Nephron (organoid): ENCODE measurements around the gene DNLZ.
"Not testable (repeated sequence)": the region's sequence is repeated elsewhere in the genome, so short reads cannot be mapped to it uniquely, and the experiment has no call there.

ENCODE experiments used
- H3K27ac Mint-ChIP-seq, 3 experiments: 2 replicates each; pipeline ENCODE4 v1.8.0; 2020; ENCODE audit warnings: mixed read lengths in 3 of 3, mild to moderate bottlenecking in 2 of 3, moderate library complexity in 1 of 3
- H3K27me3 Mint-ChIP-seq: 2 replicates; pipeline ENCODE4 v1.8.0; 2021; ENCODE audit warnings: low read depth, mild to moderate bottlenecking, moderate library complexity, mixed read lengths
- H3K36me3 Mint-ChIP-seq: 2 replicates; pipeline ENCODE4 v1.8.0; 2020; ENCODE audit warnings: low read depth, mixed read lengths
- H3K4me1 Mint-ChIP-seq: 2 replicates; pipeline ENCODE4 v1.8.0; 2020; ENCODE audit warnings: mixed read lengths
- H3K4me3 Mint-ChIP-seq, 3 experiments: 2 replicates each; pipeline ENCODE4 v1.8.0; 2020; ENCODE audit warnings: mild to moderate bottlenecking in 3 of 3, mixed read lengths in 3 of 3, moderate library complexity in 2 of 3
- H3K9me3 Mint-ChIP-seq: 2 replicates; pipeline ENCODE4 v1.8.0; 2020; ENCODE audit warnings: mixed read lengths
- CTCF ChIP-seq, 3 experiments: fragments of 200-600 bp; sonication (generic); IDR thresholded peaks; one replicate each; pipeline ENCODE4 v1.5.0; 2021; ENCODE audit warnings: antibody characterized with exemption in 3 of 3; ENCODE audit not compliant: unreplicated experiment in 3 of 3

The DNLZ gene

GRCh38 chr9:136322756-136323330, 40.7 kb downstream of the DNLZ start:
- Mint-ChIP-seq H3K9me3 (peaks cover 3% of the 10 kb centered on the region), H3K4me3 (no peak overlapping the region)

GRCh38 chr9:136321561-136321960, 42.0 kb downstream of the DNLZ start:
- H3K27ac Mint-ChIP-seq: no peak overlapping the region
- H3K4me3 Mint-ChIP-seq: no peak overlapping the region
- peaks cover 12% of the 10 kb centered on the region for H3K4me1 Mint-ChIP-seq
- peaks cover 5% of the 10 kb centered on the region for H3K9me3 Mint-ChIP-seq
- TF ChIP-seq CTCF (IDR thresholded peaks at IDR 0.05; ENCODE audit: unreplicated experiment in 3 of 3): no peak
- H3K36me3 Mint-ChIP-seq: peaks cover under 1% of the 10 kb centered on the region
- H3K27me3 Mint-ChIP-seq: peaks cover 6% of the 10 kb centered on the region

More at GRCh38 chr9:136322756-136323330, 40.7 kb downstream of the DNLZ start:
- peaks cover 6% of the 10 kb centered on the region for H3K27me3 Mint-ChIP-seq
- H3K27ac Mint-ChIP-seq: peak overlapping the region in 2 of 3 experiments; percentile 68
- no peaks in the 10 kb centered on the region for H3K36me3 Mint-ChIP-seq
- TF ChIP-seq CTCF (IDR thresholded peaks at IDR 0.05; ENCODE audit: unreplicated experiment in 3 of 3): no peak
- H3K4me1 Mint-ChIP-seq: peaks cover 12% of the 10 kb centered on the region

GRCh38 chr9:136320972-136321371, 42.6 kb downstream of the DNLZ start:
- peaks cover 11% of the 10 kb centered on the region for H3K9me3 Mint-ChIP-seq
- peaks cover 12% of the 10 kb centered on the region for H3K27me3 Mint-ChIP-seq
- H3K4me1 Mint-ChIP-seq: peaks cover 12% of the 10 kb centered on the region
- H3K36me3 Mint-ChIP-seq, H3K27ac Mint-ChIP-seq, H3K4me3 Mint-ChIP-seq: not testable (repeated sequence)

GRCh38 chr9:136319955-136320354, 43.6 kb downstream of the DNLZ start:
- Mint-ChIP-seq H3K27me3 (peaks cover 12% of the 10 kb centered on the region), H3K9me3 (peaks cover 17% of the 10 kb centered on the region)
- H3K36me3 Mint-ChIP-seq, H3K4me3 Mint-ChIP-seq, H3K27ac Mint-ChIP-seq, H3K4me1 Mint-ChIP-seq: not testable (repeated sequence)

GRCh38 chr9:136319244-136319643, 44.3 kb downstream of the DNLZ start:
- H3K27ac Mint-ChIP-seq, H3K36me3 Mint-ChIP-seq, H3K4me3 Mint-ChIP-seq, H3K4me1 Mint-ChIP-seq: not testable (repeated sequence)
- Mint-ChIP-seq H3K9me3 (peaks cover 23% of the 10 kb centered on the region), H3K27me3 (peaks cover 12% of the 10 kb centered on the region)

- H3K4me1 Mint-ChIP-seq: peaks cover 4% of the 10 kb centered on the region
- peaks cover 9% of the 10 kb centered on the region for H3K27me3 Mint-ChIP-seq
- no peak overlapping the region for H3K4me3 Mint-ChIP-seq
- H3K9me3 Mint-ChIP-seq: peaks cover 23% of the 10 kb centered on the region
- H3K36me3 Mint-ChIP-seq: peaks cover 5% of the 10 kb centered on the region
- TF ChIP-seq CTCF (IDR thresholded peaks at IDR 0.05; ENCODE audit: unreplicated experiment in 3 of 3): no peak
- H3K27ac Mint-ChIP-seq: no peak overlapping the region
These were observed 44.7 kb downstream of the DNLZ start for GRCh38 chr9:136318776-136319241.

- H3K4me1 Mint-ChIP-seq: no peaks in the 10 kb centered on the region
- no peak for TF ChIP-seq CTCF (IDR thresholded peaks at IDR 0.05; ENCODE audit: unreplicated experiment in 3 of 3)
- peaks cover 7% of the 10 kb centered on the region for H3K27me3 Mint-ChIP-seq
- H3K9me3 Mint-ChIP-seq: peaks cover 23% of the 10 kb centered on the region
- peaks cover 5% of the 10 kb centered on the region for H3K36me3 Mint-ChIP-seq
- no peak overlapping the region for H3K27ac Mint-ChIP-seq
- H3K4me3 Mint-ChIP-seq: no peak overlapping the region
These were observed 45.3 kb downstream of the DNLZ start for GRCh38 chr9:136318111-136318775.
